ENCODE measurements around the gene BRD3OS.

DNA sequence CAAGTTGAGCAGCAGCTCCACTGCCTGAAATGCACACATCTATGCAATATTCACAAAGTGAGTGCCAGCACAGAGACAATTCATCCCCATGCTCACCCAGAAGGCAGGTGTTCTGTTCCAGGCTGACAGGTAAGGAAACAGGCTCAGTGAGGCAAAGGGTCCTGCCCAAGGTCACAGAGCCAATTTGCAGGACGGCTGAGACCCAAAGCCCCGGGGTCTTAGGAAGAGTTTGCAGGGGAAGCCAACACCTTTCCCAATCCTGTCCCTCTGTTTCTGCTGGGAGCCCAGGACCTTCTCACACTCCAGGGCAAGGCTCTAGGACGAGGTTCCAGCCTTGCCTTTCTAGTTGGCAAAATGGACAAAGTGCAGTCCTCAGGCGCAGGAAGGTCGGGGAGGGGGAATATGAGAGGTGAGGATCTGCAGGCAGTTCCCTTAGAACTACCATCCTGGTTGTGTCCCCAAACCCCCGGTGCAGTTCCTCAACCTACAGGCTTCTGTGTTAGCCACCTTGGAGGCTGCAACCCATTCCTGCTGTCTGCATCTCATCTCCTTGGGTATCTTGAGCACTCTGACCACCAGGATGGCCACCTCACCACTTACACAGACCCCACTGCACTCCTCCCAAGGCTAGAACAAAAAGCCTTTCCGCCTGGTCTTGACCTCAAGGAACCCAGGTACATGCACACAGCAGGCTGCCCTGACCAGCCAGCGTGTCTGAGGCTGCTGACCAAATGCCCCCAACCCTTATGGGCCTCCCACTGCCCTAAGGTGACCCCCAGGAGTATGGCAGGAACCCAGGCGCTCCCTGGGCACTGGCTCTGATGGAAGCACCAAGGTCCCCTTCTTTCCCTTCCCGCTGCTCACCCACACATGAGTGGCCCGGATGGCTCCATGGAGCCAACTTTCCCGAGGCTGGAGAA is 44.5 kb downstream of the BRD3OS start:
- TF ChIP-seq, protein P1, sequence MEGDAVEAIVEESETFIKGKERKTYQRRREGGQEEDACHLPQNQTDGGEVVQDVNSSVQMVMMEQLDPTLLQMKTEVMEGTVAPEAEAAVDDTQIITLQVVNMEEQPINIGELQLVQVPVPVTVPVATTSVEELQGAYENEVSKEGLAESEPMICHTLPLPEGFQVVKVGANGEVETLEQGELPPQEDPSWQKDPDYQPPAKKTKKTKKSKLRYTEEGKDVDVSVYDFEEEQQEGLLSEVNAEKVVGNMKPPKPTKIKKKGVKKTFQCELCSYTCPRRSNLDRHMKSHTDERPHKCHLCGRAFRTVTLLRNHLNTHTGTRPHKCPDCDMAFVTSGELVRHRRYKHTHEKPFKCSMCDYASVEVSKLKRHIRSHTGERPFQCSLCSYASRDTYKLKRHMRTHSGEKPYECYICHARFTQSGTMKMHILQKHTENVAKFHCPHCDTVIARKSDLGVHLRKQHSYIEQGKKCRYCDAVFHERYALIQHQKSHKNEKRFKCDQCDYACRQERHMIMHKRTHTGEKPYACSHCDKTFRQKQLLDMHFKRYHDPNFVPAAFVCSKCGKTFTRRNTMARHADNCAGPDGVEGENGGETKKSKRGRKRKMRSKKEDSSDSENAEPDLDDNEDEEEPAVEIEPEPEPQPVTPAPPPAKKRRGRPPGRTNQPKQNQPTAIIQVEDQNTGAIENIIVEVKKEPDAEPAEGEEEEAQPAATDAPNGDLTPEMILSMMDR (conservative IDR thresholded peaks at IDR 0.05), result no peak
- TF ChIP-seq ZFX (IDR thresholded peaks at IDR 0.05), result no peak
